IMR-90 (cell line): ENCODE results near the gene ESR2. TPM values are rescaled to one million over a fixed set of nuclear protein-coding genes. Genes with fewer than 3 reads are reported as not detected.

Experiments used
- ATAC-seq: fragments of 200-7000 bp; cut with Tn5 transposase; 2 replicates; pipeline ENCODE4 v1.9.1; 2020; ENCODE audit warnings: low read depth, mild to moderate bottlenecking, moderate library complexity
- BruUV-seq: library from RNA; stranded (reverse); fragments of 400-500 nt; replicated peaks from 2 replicates; lab custom pipeline; 2021; lab: Mats Ljungman, UMichigan
- CTCF ChIA-PET: fragments of 300-600 bp; formaldehyde crosslinking; extraction: SDS; loops from one replicate; lab custom pipeline; 2021; ENCODE audit warnings: antibody characterized with exemption; lab: Yijun Ruan, JAX
- POLR2A ChIA-PET: fragments of 300-600 bp; sonication (Branson Sonifier 250); formaldehyde crosslinking; loops from one replicate; lab custom pipeline; 2022; ENCODE audit warnings: antibody characterized with exemption; ENCODE audit not compliant: unreplicated experiment; lab: Charles Lee
- DNase-seq: peaks from one replicate; pipeline ENCODE4 v3.0.0; 2013
- H2AFZ ChIP-seq: replicated peaks from 2 replicates; pipeline ENCODE3; 2013; ENCODE audit warnings: low read length, mild to moderate bottlenecking; ENCODE audit not compliant: poor library complexity
- H2AK5ac ChIP-seq: 2 replicates; pipeline ENCODE4 v1.6.1; 2013; ENCODE audit warnings: low read depth, low read length, inconsistent platforms
- H2AK9ac ChIP-seq: replicated peaks from 2 replicates; pipeline ENCODE3; 2013; ENCODE audit warnings: mild to moderate bottlenecking, low read depth, low read length, moderate library complexity; ENCODE audit not compliant: poor library complexity
- H2BK120ac ChIP-seq: 2 replicates; pipeline ENCODE4 v1.6.1; 2013; ENCODE audit warnings: low read depth, low read length, inconsistent platforms
- H2BK15ac ChIP-seq: 3 replicates; pipeline ENCODE4 v1.6.1; 2013; ENCODE audit warnings: low read depth, low read length, inconsistent platforms
- H2BK20ac ChIP-seq: 2 replicates; pipeline ENCODE4 v1.6.1; 2013; ENCODE audit warnings: low read depth, mild to moderate bottlenecking, inconsistent platforms, low read length, moderate library complexity
- H2BK5ac ChIP-seq: 2 replicates; pipeline ENCODE4 v1.6.1; 2013; ENCODE audit warnings: mild to moderate bottlenecking, low read depth, low read length, inconsistent platforms; ENCODE audit not compliant: poor library complexity, severe bottlenecking
- H3K14ac ChIP-seq: replicated peaks from 2 replicates; pipeline ENCODE4 v1.6.1; 2013; ENCODE audit warnings: low read depth, low read length, inconsistent platforms
- H3K18ac ChIP-seq: 2 replicates; pipeline ENCODE4 v1.6.1; 2013; ENCODE audit warnings: low read depth, low read length, control low read depth
- H3K23ac ChIP-seq: 2 replicates; pipeline ENCODE4 v1.6.1; 2013; ENCODE audit warnings: low read depth, low read length, inconsistent platforms
- H3K27ac ChIP-seq: 2 replicates; pipeline ENCODE4 v1.5.1; 2013; ENCODE audit warnings: mild to moderate bottlenecking, control low read depth, low read length; ENCODE audit not compliant: insufficient read depth
- H3K27me3 ChIP-seq: 2 replicates; pipeline ENCODE4 v1.6.1; 2013; ENCODE audit warnings: low read length; ENCODE audit not compliant: control insufficient read depth, insufficient read depth
- H3K36me3 ChIP-seq: 2 replicates; pipeline ENCODE4 v1.6.1; 2013; ENCODE audit warnings: low read length, mixed read lengths; ENCODE audit not compliant: control insufficient read depth, insufficient read depth
- H3K4ac ChIP-seq: 2 replicates; pipeline ENCODE4 v1.6.1; 2013; ENCODE audit warnings: low read depth, low read length, inconsistent platforms
- H3K4me1 ChIP-seq: 2 replicates; pipeline ENCODE4 v1.6.1; 2013; ENCODE audit warnings: low read length, mixed read lengths; ENCODE audit not compliant: control insufficient read depth, insufficient read depth
- H3K4me2 ChIP-seq: 2 replicates; pipeline ENCODE4 v1.6.1; 2013; ENCODE audit warnings: low read depth, mild to moderate bottlenecking, control low read depth, low read length, moderate library complexity
- H3K4me3 ChIP-seq: 2 replicates; pipeline ENCODE4 v1.5.1; 2013; ENCODE audit warnings: low read depth, mild to moderate bottlenecking, control low read depth, low read length, moderate library complexity; ENCODE audit not compliant: insufficient read depth
- H3K56ac ChIP-seq: 2 replicates; pipeline ENCODE4 v1.6.1; 2013; ENCODE audit warnings: low read length, inconsistent platforms; ENCODE audit not compliant: insufficient read depth; ENCODE audit errors: extremely low read depth
- H3K79me1 ChIP-seq, 2 experiments: 2 replicates each; pipeline ENCODE4 v1.6.1; 2013; ENCODE audit warnings: low read length in 2 of 2, inconsistent platforms in 1 of 2, low read depth in 1 of 2
- H3K9ac ChIP-seq: 2 replicates; pipeline ENCODE4 v1.6.1; 2013; ENCODE audit warnings: low read depth, low read length, control low read depth
- H3K9me1 ChIP-seq: 2 replicates; pipeline ENCODE4 v1.6.1; 2013; ENCODE audit warnings: low read length, inconsistent platforms; ENCODE audit not compliant: insufficient read depth
- H3K9me3 ChIP-seq: 2 replicates; pipeline ENCODE4 v1.6.1; 2013; ENCODE audit warnings: low read length; ENCODE audit not compliant: control insufficient read depth, insufficient read depth
- H4K20me1 ChIP-seq: 2 replicates; pipeline ENCODE4 v1.6.1; 2013; ENCODE audit warnings: low read length, inconsistent platforms; ENCODE audit not compliant: insufficient read depth
- H4K5ac ChIP-seq: 2 replicates; pipeline ENCODE4 v1.6.1; 2013; ENCODE audit warnings: mild to moderate bottlenecking, low read depth, low read length, control low read depth
- H4K8ac ChIP-seq, 2 experiments: 2 replicates each; pipeline ENCODE4 v1.6.1; 2013; ENCODE audit warnings: low read depth in 2 of 2, low read length in 2 of 2, control low read depth in 1 of 2, inconsistent platforms in 1 of 2
- H4K91ac ChIP-seq: 2 replicates; pipeline ENCODE4 v1.6.1; 2013; ENCODE audit warnings: low read depth, low read length, inconsistent platforms; ENCODE audit not compliant: insufficient read depth
- CTCF ChIP-seq: conservative IDR thresholded peaks from 2 replicates; pipeline ENCODE4 v1.5.1; 2012; ENCODE audit warnings: mild to moderate bottlenecking, low read depth, low read length, improper control_type of control experiment
- WGBS, 2 experiments: methylation state at CpG; one replicate each; pipeline versions ENCODE4 v1.1.5 to v1.1.7; 2013; ENCODE audit warnings: missing lambda C conversion rate in 2 of 2; ENCODE audit not compliant: insufficient read length in 1 of 2; ENCODE audit errors: extremely low coverage in 2 of 2; 5-methylcytosine and 5-hydroxymethylcytosine counted together
- dilution Hi-C: fragments of 300-500 bp; cut with HindIII; formaldehyde crosslinking; loops from one replicate; pipeline ENCODE4 v1.14.3; 2018; ENCODE audit warnings: low sequenced_read_pairs; ENCODE audit not compliant: unreplicated experiment
- in situ Hi-C: fragments of 300-500 bp; cut with MboI; formaldehyde crosslinking; loops from 3 replicates; pipeline ENCODE4 v1.14.3; 2019; ENCODE audit warnings: low sequenced_read_pairs, inconsistent platforms, mixed read lengths
- intact Hi-C: fragments of 100-400 bp; cut with micrococcal nuclease; formaldehyde crosslinking; loops from 2 replicates; pipeline ENCODE4 v1.10.0; 2022
- polyA plus RNA-seq, 3 experiments: library from polyadenylated mRNA; depleted of rRNA; stranded (reverse); fragments of >200 nt; gene quantifications; 2 replicates each; pipeline ENCODE4 v1.2.3, GENCODE V29; 2012; ENCODE audit warnings: low replicate concordance in 1 of 3
- total RNA-seq: library from RNA; depleted of rRNA; stranded (reverse); fragments of >200 nt; gene quantifications from 2 replicates; pipeline ENCODE4 v1.2.3, GENCODE V29; 2012

The ESR2 gene
- total and polyA plus RNA-seq, 2 of the 4 experiments (the other 2 are of a cell fraction) = under 0.01 to 0.03 TPM

GRCh38 chr14:64190974-64191502 is 103.1 kb downstream of the ESR2 start:
- H2BK120ac ChIP-seq = peak overlapping the region; percentile 84
- POLR2A ChIA-PET = no interaction called here
- peak overlapping the region; percentile 9 for H2AFZ ChIP-seq
- H3K14ac ChIP-seq = 0 out of 2 replicates have a peak overlapping the region, but pooled peaks have one; percentile 3
- ATAC-seq (no peak), DNase-seq (peak; percentile 42)
- BruUV-seq = no TSS peak
- no peaks in the 10 kb centered on the region for H3K9me3 ChIP-seq
- no peaks in the 10 kb centered on the region for H3K27me3 ChIP-seq
- in situ Hi-C loops = no loop called here
- peaks cover 8% of the 10 kb centered on the region for H3K4me1 ChIP-seq
- no peak overlapping the region for H2BK5ac ChIP-seq
- no peaks in the 10 kb centered on the region for H4K20me1 ChIP-seq
- intact Hi-C loops = loop anchor here (10.0 kb wide), 1 partner anchor 104 kb away; the partner anchor contains the start of gene ESR2
- H2BK20ac ChIP-seq = peak overlapping the region; percentile 69; the same call in 1 of the 2 replicates
- H3K4ac ChIP-seq = peak overlapping the region; percentile 75; the same call in 1 of the 2 replicates
- H4K91ac ChIP-seq = peak overlapping the region; percentile 60; the same call in 1 of the 2 replicates
- H3K79me1 ChIP-seq = peaks cover 0 to 6% of the 10 kb centered on the region in 2 experiments; a peak in 1 of 4 replicates
- H2AK9ac ChIP-seq = no peak overlapping the region
- no peak overlapping the region for H3K4me3 ChIP-seq
- peak overlapping the region; percentile 4; the same call in 1 of the 2 replicates for H3K18ac ChIP-seq
- no CpG with 5 or more reads among the region's 3 CpGs for WGBS, 2 experiments
- TF ChIP-seq CTCF = no peak
- H3K23ac ChIP-seq = no peak overlapping the region
- CTCF ChIA-PET = no interaction called here
- H4K5ac ChIP-seq = 0 out of 2 replicates have a peak overlapping the region, but pooled peaks have one; percentile 4
- no peak overlapping the region for H3K4me2 ChIP-seq
- no peak overlapping the region for H2BK15ac ChIP-seq
- no peak overlapping the region for H3K56ac ChIP-seq
- peaks cover 13% of the 10 kb centered on the region for H3K9me1 ChIP-seq
- dilution Hi-C loops = no loop called here
- H3K27ac ChIP-seq = no peak overlapping the region
- H2AK5ac ChIP-seq = peak overlapping the region; percentile 81; the same call in 1 of the 2 replicates
- no peaks in the 10 kb centered on the region for H3K36me3 ChIP-seq
- H3K9ac ChIP-seq = no peak overlapping the region
- H4K8ac ChIP-seq = peak overlapping the region in 1 of 2 experiments; percentile 52; a peak in 2 of 4 replicates
